HCT116 (cell line): ENCODE measurements around the gene AOPEP. TPM values are rescaled to one million over a fixed set of nuclear protein-coding genes. Genes with fewer than 3 reads are reported as not detected.

Source experiments
- ATAC-seq: fragments of 200-7000 bp; cut with Tn5 transposase; 2 replicates; pipeline ENCODE4 v1.9.1; 2020; ENCODE audit warnings: mild to moderate bottlenecking, moderate library complexity
- BruUV-seq: library from RNA; stranded (reverse); fragments of 400-500 nt; replicated peaks from 2 replicates; lab custom pipeline; 2021; lab: Mats Ljungman, UMichigan
- CTCF ChIA-PET: fragments of 300-600 bp; sonication (Branson Sonifier 250); formaldehyde crosslinking; loops from one replicate; lab custom pipeline; 2021; ENCODE audit warnings: antibody characterized with exemption; lab: Charles Lee
- POLR2A ChIA-PET: fragments of 300-600, 350-600 bp; sonication (Branson Sonifier 250); formaldehyde crosslinking; loops from one replicate; lab custom pipeline; 2021; ENCODE audit warnings: antibody characterized with exemption; lab: Charles Lee
- RAD21 ChIA-PET, 2 experiments: fragments of 300-600 bp; sonication (Branson Sonifier 250); formaldehyde crosslinking; loops; one replicate each; lab custom pipeline; 2023; ENCODE audit warnings: low total read pairs in 2 of 2; ENCODE audit not compliant: uncharacterized antibody in 2 of 2, unreplicated experiment in 2 of 2, low non-redundant PET in 1 of 2; lab: Charles Lee
- DNase-seq: peaks from one replicate; pipeline ENCODE4 v3.0.0-alpha.2; 2010; ENCODE audit warnings: low read depth, low spot score
- H2AFZ ChIP-seq: fragments of 200-600 bp; shearing (Covaris generic), sonication (generic); 2 replicates; pipeline ENCODE4 v1.6.1; 2017; ENCODE audit warnings: low read depth, mixed run types, mixed read lengths, antibody characterized with exemption, low read length; ENCODE audit not compliant: poor library complexity, severe bottlenecking
- H3K27ac ChIP-seq: 2 replicates; pipeline ENCODE4 v1.5.1; 2012; ENCODE audit warnings: low read depth, low read length
- H3K27me3 ChIP-seq: fragments of 200-600 bp; sonication (generic); 2 replicates; pipeline ENCODE4 v1.6.1; 2016; ENCODE audit warnings: mixed run types, low read length, mixed read lengths; ENCODE audit not compliant: insufficient read depth
- H3K36me3 ChIP-seq, 2 experiments: fragments of 200-500 bp in 1 of 2; fragments of 200-600 bp in 1 of 2; sonication (Bioruptor generic) in 1 of 2; sonication (generic) in 1 of 2; 2 replicates each; pipeline versions ENCODE4 v1.5.1 to v1.6.1; 2014 to 2016; ENCODE audit warnings: low read length in 2 of 2, inconsistent platforms in 1 of 2, mixed read lengths in 1 of 2, mixed run types in 1 of 2; ENCODE audit not compliant: insufficient read depth in 2 of 2, control insufficient read depth in 1 of 2
- H3K4me1 ChIP-seq, 2 experiments: fragments of 200-600 bp in 1 of 2; sonication (generic) in 1 of 2; 2 replicates each; pipeline versions ENCODE4 v1.5.1 to v1.6.1; 2012 to 2017; ENCODE audit warnings: low read length in 2 of 2, inconsistent platforms in 1 of 2, mild to moderate bottlenecking in 1 of 2, mixed read lengths in 1 of 2, mixed run types in 1 of 2, moderate library complexity in 1 of 2; ENCODE audit not compliant: insufficient read depth in 2 of 2, control insufficient read depth in 1 of 2
- H3K4me2 ChIP-seq: fragments of 200-600 bp; sonication (generic); 2 replicates; pipeline ENCODE4 v1.6.1; 2017; ENCODE audit warnings: mixed run types, low read length, mixed read lengths
- H3K4me3 ChIP-seq, 2 experiments: fragments of 200-600 bp in 1 of 2; sonication (generic) in 1 of 2; replicated peaks in 1 of 2; 2 replicates each; pipeline ENCODE4 v1.5.1; 2011 to 2016; ENCODE audit warnings: low read length in 2 of 2, control low read depth in 1 of 2, low read depth in 1 of 2, mild to moderate bottlenecking in 1 of 2, mixed read lengths in 1 of 2, mixed run types in 1 of 2
- H3K79me2 ChIP-seq: fragments of 200-600 bp; sonication (generic); 2 replicates; pipeline ENCODE4 v1.6.1; 2017; ENCODE audit warnings: mild to moderate bottlenecking, mixed run types, low read length, moderate library complexity, mixed read lengths; ENCODE audit not compliant: insufficient read depth
- H3K9ac ChIP-seq: fragments of 200-600 bp; sonication (generic); 2 replicates; pipeline ENCODE4 v1.6.1; 2016; ENCODE audit warnings: low read length, mixed read lengths
- H3K9me2 ChIP-seq: fragments of 200-600 bp; sonication (generic), shearing (Covaris generic); 2 replicates; pipeline ENCODE4 v1.6.1; 2017; ENCODE audit warnings: mixed run types, mild to moderate bottlenecking, moderate library complexity; ENCODE audit not compliant: insufficient read depth
- H3K9me3 ChIP-seq, 2 experiments: fragments of 200-500 bp in 1 of 2; fragments of 200-600 bp in 1 of 2; sonication (Bioruptor generic) in 1 of 2; sonication (generic) in 1 of 2; 2 replicates each; pipeline ENCODE4 v1.6.1; 2014 to 2017; ENCODE audit warnings: low read length in 2 of 2, mixed read lengths in 2 of 2, inconsistent platforms in 1 of 2, low read depth in 1 of 2, mild to moderate bottlenecking in 1 of 2, mixed run types in 1 of 2, moderate library complexity in 1 of 2; ENCODE audit not compliant: control insufficient read depth in 1 of 2, insufficient read depth in 1 of 2
- H4K20me1 ChIP-seq: fragments of 200-600 bp; sonication (generic), shearing (Covaris generic); 2 replicates; pipeline ENCODE4 v1.6.1; 2017; ENCODE audit warnings: mixed run types, mild to moderate bottlenecking, moderate library complexity; ENCODE audit not compliant: insufficient read depth
- ATF3 ChIP-seq: IDR thresholded peaks from 2 replicates; pipeline ENCODE4 v1.6.1; 2012
- CEBPB ChIP-seq: IDR thresholded peaks from 2 replicates; pipeline ENCODE4 v1.6.1; 2012; ENCODE audit warnings: low read depth
- EGR1 ChIP-seq: IDR thresholded peaks from 2 replicates; pipeline ENCODE4 v1.6.1; 2012; ENCODE audit warnings: low read depth
- ELF1 ChIP-seq: IDR thresholded peaks from 2 replicates; pipeline ENCODE4 v1.6.1; 2012; ENCODE audit warnings: low read depth, borderline replicate concordance
- POLR2A ChIP-seq: IDR thresholded peaks from 2 replicates; pipeline ENCODE4 v1.7.0; 2011; ENCODE audit warnings: borderline replicate concordance; ENCODE audit not compliant: insufficient read depth, insufficient read length; ENCODE audit errors: extremely low read depth
- REST ChIP-seq: IDR thresholded peaks from 2 replicates; pipeline ENCODE4 v1.6.1; 2012; ENCODE audit warnings: low read depth
- SP1 ChIP-seq: IDR thresholded peaks from 2 replicates; pipeline ENCODE4 v1.6.1; 2012; ENCODE audit warnings: low read depth
- SRF ChIP-seq: IDR thresholded peaks from 2 replicates; pipeline ENCODE4 v1.6.1; 2012; ENCODE audit warnings: low read depth
- YY1 ChIP-seq: IDR thresholded peaks from 2 replicates; pipeline ENCODE4 v1.6.1; 2011; ENCODE audit warnings: low read length, low read depth, moderate library complexity, mild to moderate bottlenecking; ENCODE audit not compliant: insufficient replicate concordance; ENCODE audit errors: extremely low read depth
- intact Hi-C: fragments of 100-400 bp; cut with micrococcal nuclease; formaldehyde crosslinking; loops from 2 replicates; pipeline ENCODE4 v1.10.0; 2022
- total RNA-seq: library from RNA; stranded (reverse); gene quantifications from one replicate; pipeline ENCODE4 v1.2.1, GENCODE V29; 2021; ENCODE audit not compliant: unreplicated experiment
- TF ChIP-seq, protein P1 (sequence below), 3 experiments: fragments of 200-600 bp in 1 of 3; sonication (generic) in 1 of 3; IDR thresholded peaks in 2 of 3; conservative IDR thresholded peaks in 1 of 3; 2 replicates each; pipeline ENCODE4 v1.5.1; 2012 to 2017; ENCODE audit warnings: low read depth in 2 of 3, low read length in 2 of 3, antibody characterized with exemption in 1 of 3, borderline replicate concordance in 1 of 3, control low read depth in 1 of 3, mild to moderate bottlenecking in 1 of 3, mixed read lengths in 1 of 3, mixed run types in 1 of 3, moderate library complexity in 1 of 3; ENCODE audit not compliant: insufficient read depth in 1 of 3

AOPEP gene
- total RNA-seq, 1 experiment from 2014 or later = 15.1 TPM

DNA sequence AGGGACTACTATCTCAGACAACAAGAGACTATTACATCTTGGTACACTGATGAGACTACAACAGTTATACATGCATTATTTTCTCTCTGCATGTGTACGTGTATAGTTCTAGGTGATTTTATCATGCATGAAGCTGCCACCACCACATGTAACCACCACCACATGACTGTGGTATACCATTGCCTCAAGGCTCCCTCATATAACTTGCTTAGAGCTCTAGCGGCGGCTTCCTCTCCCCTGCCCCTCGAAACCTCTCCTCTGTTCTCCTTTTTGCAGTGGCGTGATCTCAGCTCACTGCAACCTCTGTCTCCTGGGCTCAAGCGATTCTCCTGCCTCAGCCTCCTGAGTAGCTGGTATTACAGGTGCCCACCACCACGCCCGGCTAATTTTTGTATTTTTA, 162.3 kb downstream of the AOPEP start:
- Histone ChIP-seq H3K4me3 (no peak overlapping the region), H2AFZ (no peak overlapping the region), H3K36me3 (no peaks in the 10 kb centered on the region), H3K9ac (no peak overlapping the region), H4K20me1 (no peaks in the 10 kb centered on the region), H3K27me3 (no peaks in the 10 kb centered on the region), H3K79me2 (no peaks in the 10 kb centered on the region), H3K27ac (no peak overlapping the region), H3K4me2 (no peak overlapping the region), H3K9me3 (peaks cover 0 to 8% of the 10 kb centered on the region in 2 experiments; a peak in 1 of 4 replicates), H3K9me2 (no peaks in the 10 kb centered on the region), H3K4me1 (peaks cover 7 to 8% of the 10 kb centered on the region in 2 experiments; a peak in 3 of 4 replicates)
- ChIA-PET RAD21 (no interaction called here), POLR2A (no interaction called here), CTCF (no interaction called here)
- TF ChIP-seq, protein P1, sequence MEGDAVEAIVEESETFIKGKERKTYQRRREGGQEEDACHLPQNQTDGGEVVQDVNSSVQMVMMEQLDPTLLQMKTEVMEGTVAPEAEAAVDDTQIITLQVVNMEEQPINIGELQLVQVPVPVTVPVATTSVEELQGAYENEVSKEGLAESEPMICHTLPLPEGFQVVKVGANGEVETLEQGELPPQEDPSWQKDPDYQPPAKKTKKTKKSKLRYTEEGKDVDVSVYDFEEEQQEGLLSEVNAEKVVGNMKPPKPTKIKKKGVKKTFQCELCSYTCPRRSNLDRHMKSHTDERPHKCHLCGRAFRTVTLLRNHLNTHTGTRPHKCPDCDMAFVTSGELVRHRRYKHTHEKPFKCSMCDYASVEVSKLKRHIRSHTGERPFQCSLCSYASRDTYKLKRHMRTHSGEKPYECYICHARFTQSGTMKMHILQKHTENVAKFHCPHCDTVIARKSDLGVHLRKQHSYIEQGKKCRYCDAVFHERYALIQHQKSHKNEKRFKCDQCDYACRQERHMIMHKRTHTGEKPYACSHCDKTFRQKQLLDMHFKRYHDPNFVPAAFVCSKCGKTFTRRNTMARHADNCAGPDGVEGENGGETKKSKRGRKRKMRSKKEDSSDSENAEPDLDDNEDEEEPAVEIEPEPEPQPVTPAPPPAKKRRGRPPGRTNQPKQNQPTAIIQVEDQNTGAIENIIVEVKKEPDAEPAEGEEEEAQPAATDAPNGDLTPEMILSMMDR (IDR thresholded peaks at IDR 0.05 in 2 of 3, conservative IDR thresholded peaks at IDR 0.05 in 1 of 3; ENCODE audit: borderline replicate concordance in 1 of 3, insufficient read depth in 1 of 3, low read depth in 2 of 3, low read length in 2 of 3) = no peak
- TF ChIP-seq POLR2A (no peak), SP1 (no peak), EGR1 (no peak), YY1 (no peak), ELF1 (no peak), REST (no peak), SRF (no peak), ATF3 (no peak), CEBPB (no peak)
- intact Hi-C loops = no loop called here
- BruUV-seq = no TSS peak
- no peak for DNase-seq
- ATAC-seq = no peak
